GM12865 (cell line): ENCODE results near the gene TBC1D14.

Experiments
- DNase-seq: peaks from one replicate; pipeline ENCODE4 v3.0.0; 2010; ENCODE audit warnings: low read depth
- H3K4me3 ChIP-seq: 2 replicates; pipeline ENCODE4 v1.5.1; 2011; ENCODE audit warnings: mild to moderate bottlenecking, low read depth, low read length, control low read depth
- TF ChIP-seq, protein P1 (sequence below): IDR thresholded peaks from 2 replicates; pipeline ENCODE4 v1.5.1; 2011; ENCODE audit warnings: low read length, control low read depth, low read depth, inconsistent platforms; ENCODE audit not compliant: insufficient read depth; ENCODE audit errors: missing control alignments

The TBC1D14 gene

DNA sequence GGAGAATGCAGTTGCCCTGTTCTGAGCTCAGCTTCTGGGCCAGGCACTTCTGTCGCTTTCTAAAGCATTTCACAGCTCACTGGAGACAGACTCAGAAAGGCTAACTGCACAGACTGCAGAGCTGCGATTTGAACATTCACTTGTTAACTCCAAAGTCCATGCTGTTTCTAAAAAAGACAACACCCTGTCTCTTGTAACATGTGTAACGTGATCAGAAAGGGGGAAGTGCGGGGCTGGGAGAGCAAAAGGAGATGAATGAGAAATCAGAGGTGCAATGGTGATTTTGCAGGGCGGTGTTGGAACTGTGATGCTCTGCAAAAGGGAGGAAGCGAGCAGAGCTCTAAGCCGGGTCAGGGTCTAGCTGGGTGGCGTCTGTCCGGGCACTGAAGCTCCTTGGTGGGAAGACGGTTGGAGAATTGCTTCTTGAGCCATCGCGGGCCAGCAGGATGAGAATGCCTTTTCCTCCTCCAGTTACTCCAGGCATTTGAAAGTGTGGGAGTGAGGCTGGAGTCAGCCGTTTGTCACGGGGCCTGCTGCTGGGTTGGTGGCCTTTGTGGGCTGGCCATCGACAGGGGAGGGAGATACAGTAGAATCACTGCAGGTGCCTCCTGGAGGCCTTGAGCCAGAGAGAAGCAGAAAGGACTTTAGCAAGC, 20.3 kb downstream of the TBC1D14 start:
- H3K4me3 ChIP-seq: no peak overlapping the region
- no peak for DNase-seq
- TF ChIP-seq, protein P1, sequence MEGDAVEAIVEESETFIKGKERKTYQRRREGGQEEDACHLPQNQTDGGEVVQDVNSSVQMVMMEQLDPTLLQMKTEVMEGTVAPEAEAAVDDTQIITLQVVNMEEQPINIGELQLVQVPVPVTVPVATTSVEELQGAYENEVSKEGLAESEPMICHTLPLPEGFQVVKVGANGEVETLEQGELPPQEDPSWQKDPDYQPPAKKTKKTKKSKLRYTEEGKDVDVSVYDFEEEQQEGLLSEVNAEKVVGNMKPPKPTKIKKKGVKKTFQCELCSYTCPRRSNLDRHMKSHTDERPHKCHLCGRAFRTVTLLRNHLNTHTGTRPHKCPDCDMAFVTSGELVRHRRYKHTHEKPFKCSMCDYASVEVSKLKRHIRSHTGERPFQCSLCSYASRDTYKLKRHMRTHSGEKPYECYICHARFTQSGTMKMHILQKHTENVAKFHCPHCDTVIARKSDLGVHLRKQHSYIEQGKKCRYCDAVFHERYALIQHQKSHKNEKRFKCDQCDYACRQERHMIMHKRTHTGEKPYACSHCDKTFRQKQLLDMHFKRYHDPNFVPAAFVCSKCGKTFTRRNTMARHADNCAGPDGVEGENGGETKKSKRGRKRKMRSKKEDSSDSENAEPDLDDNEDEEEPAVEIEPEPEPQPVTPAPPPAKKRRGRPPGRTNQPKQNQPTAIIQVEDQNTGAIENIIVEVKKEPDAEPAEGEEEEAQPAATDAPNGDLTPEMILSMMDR: no peak

DNA sequence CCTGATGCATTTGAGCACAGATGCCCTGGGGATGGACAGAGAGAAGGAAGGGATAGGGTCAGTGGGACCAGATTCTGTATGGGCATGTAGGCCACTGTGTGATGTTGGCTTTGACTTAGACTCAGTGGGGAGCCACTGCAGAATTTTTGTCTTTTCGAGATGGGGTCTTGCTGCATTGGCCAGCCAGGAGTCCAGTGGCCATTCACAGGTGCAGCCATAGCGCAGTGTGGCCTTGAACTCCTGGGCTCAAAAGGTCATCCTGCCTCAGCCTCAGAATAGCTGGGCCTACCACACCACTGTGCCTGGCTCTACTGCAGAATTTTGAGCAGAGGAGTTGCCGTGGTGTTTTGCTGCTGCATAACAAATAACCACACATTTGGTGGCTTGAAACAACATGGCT, 22.8 kb downstream of the TBC1D14 start:
- DNase-seq: no peak
- no peak overlapping the region for H3K4me3 ChIP-seq
- TF ChIP-seq, protein P1: no peak

DNA sequence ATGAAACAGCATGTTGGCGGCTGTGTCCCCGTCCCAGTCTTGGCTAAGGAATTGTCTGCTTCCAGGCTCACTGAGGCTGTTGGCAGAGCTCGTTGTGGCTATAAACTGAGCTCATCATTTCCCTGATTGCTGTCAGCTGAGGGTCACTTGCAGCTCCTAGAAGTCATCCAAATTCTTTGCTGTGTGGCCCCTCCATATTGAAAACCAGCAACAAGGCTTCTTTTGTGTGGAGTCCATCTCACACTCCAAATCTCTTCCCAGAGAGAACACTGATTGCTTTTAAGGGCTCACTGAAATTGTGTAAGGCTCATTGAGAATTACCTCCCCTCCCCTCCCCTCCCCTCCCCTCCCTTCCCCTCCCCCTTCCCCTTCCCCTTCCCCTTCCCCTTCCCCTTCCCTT, 23.3 kb downstream of the TBC1D14 start:
- no peak overlapping the region for H3K4me3 ChIP-seq
- no peak for DNase-seq
- TF ChIP-seq, protein P1: no peak

DNA sequence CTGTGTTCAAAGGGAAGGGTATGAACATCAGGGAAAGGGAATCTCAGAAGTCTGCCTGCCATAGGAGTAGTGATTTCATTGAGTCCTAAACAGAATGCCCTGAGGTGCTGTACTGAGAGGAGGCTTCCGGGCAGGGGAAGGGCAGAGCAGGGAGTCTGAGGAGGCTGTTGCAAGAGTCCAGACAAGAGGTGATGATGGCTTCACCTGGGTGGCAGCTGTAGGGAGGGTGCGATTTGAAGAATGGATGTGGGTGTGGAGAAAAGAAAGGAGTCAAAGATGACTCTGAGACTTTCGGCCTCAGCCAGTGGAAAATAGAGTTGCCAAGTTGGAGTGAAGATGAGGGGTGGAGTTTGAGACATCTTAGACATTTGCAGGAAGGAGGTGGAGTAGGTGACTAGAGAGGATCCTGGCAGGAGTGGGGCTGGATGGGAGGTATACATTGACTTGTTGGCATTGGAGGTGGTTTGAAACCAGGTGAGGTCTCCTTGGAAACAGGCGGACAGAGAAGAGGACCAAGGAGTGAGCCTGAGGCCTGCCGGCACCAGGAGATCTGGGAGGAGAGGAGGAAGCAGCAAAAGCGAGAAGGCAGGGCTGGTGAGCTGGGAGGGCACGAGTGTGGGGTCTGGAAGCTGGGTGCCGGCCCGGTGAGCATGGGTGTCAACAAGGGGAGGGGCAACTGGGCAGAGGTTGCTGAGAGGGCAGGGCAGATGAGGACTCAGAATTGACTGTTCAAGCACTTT, 24.2 kb downstream of the TBC1D14 start:
- TF ChIP-seq, protein P1: no peak
- H3K4me3 ChIP-seq: no peak overlapping the region

DNA sequence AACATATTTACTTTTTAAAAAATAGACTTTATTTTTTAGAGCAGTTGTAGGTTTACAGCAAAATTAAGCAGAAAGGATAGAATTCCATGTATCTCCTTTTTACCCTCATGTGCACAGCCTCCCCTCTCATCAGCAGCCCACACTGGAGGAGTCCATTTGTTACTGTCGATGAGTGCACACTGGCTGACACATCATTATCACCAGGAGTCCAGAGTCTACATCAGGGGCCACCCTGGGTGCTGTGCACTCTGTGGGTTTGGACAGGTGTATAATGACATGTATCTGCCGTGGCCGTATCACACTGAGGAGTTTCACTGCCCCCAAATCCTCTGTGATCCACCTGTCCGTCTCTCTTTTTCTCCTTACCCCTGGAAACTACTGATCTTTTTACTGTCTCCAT, 26.3 kb downstream of the TBC1D14 start:
- no peak for DNase-seq
- H3K4me3 ChIP-seq: no peak overlapping the region
- TF ChIP-seq, protein P1: no peak

More for the DNA sequence above, 24.2 kb downstream of the TBC1D14 start:
- DNase-seq: no peak

DNA sequence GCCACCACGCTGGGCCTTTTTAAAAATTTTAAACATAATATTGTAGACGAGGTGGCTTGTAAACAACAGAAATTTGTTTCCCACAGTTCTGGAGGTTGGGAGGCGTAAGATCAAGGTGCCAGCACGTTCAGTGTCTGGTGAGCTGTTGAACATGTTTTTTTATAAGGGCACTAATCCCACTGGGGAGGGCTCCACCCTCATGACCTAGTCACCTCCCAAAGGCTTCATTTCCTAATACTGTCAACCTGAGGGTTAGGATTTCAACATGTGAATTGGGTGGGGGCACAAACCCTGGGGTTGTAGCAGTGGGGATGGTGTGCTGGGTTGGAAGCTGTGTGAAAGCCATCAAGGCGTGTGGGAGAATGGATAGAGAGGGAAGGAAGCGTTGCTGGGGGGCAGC, 27.6 kb downstream of the TBC1D14 start:
- H3K4me3 ChIP-seq: no peak overlapping the region
- TF ChIP-seq, protein P1: no peak
- no peak for DNase-seq
